IMR-90 (cell line): Measurements from ENCODE around the gene ZNF597.
"Not testable (repeated sequence)": the region's sequence is repeated elsewhere in the genome, so short reads cannot be mapped to it uniquely, and the experiment has no call there.

Experiments
- TF ChIP-seq, protein P1 (sequence below): conservative IDR thresholded peaks from 2 replicates; pipeline ENCODE4 v1.5.1; 2012; ENCODE audit warnings: mild to moderate bottlenecking, low read depth, low read length, improper control_type of control experiment
- TF ChIP-seq, protein P2 (sequence below): fragments of 150-350 bp; IDR thresholded peaks from 2 replicates; pipeline ENCODE4 v1.6.1; 2016; ENCODE audit warnings: low read depth, mild to moderate bottlenecking, low read length, moderate library complexity, borderline replicate concordance

DNA sequence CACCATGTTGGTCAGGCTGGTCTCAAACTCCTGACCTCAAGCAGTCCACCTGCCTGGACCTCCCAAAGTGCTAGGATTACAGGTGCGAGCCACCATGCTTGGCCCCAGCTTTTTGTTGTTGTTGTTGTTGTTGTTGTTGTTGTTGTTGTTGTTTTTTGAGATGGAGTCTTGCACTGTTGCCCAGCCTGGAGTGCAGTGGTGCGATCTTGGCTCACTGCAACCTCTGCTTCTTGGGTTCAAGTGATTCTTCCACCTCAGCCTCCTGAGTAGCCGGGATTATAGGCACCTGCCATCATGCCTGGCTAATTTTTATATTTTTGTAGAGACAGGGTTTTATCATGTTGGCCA is 30.3 kb upstream of the ZNF597 start:
- TF ChIP-seq, protein P1, sequence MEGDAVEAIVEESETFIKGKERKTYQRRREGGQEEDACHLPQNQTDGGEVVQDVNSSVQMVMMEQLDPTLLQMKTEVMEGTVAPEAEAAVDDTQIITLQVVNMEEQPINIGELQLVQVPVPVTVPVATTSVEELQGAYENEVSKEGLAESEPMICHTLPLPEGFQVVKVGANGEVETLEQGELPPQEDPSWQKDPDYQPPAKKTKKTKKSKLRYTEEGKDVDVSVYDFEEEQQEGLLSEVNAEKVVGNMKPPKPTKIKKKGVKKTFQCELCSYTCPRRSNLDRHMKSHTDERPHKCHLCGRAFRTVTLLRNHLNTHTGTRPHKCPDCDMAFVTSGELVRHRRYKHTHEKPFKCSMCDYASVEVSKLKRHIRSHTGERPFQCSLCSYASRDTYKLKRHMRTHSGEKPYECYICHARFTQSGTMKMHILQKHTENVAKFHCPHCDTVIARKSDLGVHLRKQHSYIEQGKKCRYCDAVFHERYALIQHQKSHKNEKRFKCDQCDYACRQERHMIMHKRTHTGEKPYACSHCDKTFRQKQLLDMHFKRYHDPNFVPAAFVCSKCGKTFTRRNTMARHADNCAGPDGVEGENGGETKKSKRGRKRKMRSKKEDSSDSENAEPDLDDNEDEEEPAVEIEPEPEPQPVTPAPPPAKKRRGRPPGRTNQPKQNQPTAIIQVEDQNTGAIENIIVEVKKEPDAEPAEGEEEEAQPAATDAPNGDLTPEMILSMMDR, result not testable (repeated sequence)
- TF ChIP-seq, protein P2, sequence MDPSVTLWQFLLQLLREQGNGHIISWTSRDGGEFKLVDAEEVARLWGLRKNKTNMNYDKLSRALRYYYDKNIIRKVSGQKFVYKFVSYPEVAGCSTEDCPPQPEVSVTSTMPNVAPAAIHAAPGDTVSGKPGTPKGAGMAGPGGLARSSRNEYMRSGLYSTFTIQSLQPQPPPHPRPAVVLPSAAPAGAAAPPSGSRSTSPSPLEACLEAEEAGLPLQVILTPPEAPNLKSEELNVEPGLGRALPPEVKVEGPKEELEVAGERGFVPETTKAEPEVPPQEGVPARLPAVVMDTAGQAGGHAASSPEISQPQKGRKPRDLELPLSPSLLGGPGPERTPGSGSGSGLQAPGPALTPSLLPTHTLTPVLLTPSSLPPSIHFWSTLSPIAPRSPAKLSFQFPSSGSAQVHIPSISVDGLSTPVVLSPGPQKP, result not testable (repeated sequence)
